ENCODE data around the gene UBE2D3. TPM values are rescaled to one million over a fixed set of nuclear protein-coding genes. Genes with fewer than 3 reads are reported as not detected.

UBE2D3 gene
- polyA plus RNA-seq, 1 donor from 2014 or later = 373 TPM

DNA sequence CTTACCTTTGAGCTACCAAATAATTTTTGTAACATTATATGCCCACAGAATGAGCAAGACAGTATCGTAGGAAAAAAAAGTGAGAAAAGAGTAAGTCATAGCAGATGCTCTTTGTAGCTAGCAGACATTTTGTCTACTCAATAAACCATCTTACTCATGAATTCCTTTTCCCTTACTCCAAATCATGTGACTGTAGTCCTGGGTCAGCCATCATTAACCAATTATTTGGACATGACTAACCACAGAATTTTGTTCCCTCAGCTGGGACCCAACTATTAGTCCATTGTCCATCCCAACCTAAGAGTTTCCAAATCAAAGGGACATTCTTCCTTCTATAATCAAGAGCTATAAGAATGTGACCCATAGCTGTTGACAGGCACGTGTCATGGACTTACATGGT, 11.4 kb downstream of the UBE2D3 start:
- Histone ChIP-seq H3K4me2 (ENCODE audit: low read length) (no peak overlapping the region), H4K20me1 (ENCODE audit: insufficient read depth) (peaks cover 14% of the 10 kb centered on the region), H3K27ac (ENCODE audit: low read length) (no peak overlapping the region), H3K36me3 (ENCODE audit: insufficient read depth, low read length) (no peaks in the 10 kb centered on the region), H3K27me3 (ENCODE audit: insufficient read depth, low read depth, low read length) (no peaks in the 10 kb centered on the region), H3K9ac (ENCODE audit: low read length) (no peak overlapping the region), H3K9me2 (ENCODE audit: insufficient read depth, low read length) (no peaks in the 10 kb centered on the region), H3F3A (ENCODE audit: insufficient read depth, low read length, poor library complexity, severe bottlenecking) (no peaks in the 10 kb centered on the region), H2AFZ (ENCODE audit: low read depth, low read length) (no peak overlapping the region), H3K4me3 (ENCODE audit: low read length) (no peak overlapping the region), H3K79me2 (replicated peaks; ENCODE audit: insufficient read depth, low read length) (peaks cover 98% of the 10 kb centered on the region), H3K9me3 (ENCODE audit: low read length) (no peaks in the 10 kb centered on the region)
- TF ChIP-seq EZH2 (IDR thresholded peaks at IDR 0.05; ENCODE audit: borderline replicate concordance, insufficient read depth, low read length, poor library complexity, severe bottlenecking) (no peak), RAD21 (conservative IDR thresholded peaks at IDR 0.05) (no peak), TAF1 (IDR thresholded peaks at IDR 0.05; ENCODE audit: low read depth) (no peak), POLR2AphosphoS5 (IDR thresholded peaks at IDR 0.05) (no peak), EP300 (conservative IDR thresholded peaks at IDR 0.05; ENCODE audit: poor library complexity, severe bottlenecking) (no peak), SMC3 (conservative IDR thresholded peaks at IDR 0.05; ENCODE audit: poor library complexity) (no peak), MXI1 (conservative IDR thresholded peaks at IDR 0.05; ENCODE audit: poor library complexity, severe bottlenecking) (no peak)
- TF ChIP-seq, protein P1, sequence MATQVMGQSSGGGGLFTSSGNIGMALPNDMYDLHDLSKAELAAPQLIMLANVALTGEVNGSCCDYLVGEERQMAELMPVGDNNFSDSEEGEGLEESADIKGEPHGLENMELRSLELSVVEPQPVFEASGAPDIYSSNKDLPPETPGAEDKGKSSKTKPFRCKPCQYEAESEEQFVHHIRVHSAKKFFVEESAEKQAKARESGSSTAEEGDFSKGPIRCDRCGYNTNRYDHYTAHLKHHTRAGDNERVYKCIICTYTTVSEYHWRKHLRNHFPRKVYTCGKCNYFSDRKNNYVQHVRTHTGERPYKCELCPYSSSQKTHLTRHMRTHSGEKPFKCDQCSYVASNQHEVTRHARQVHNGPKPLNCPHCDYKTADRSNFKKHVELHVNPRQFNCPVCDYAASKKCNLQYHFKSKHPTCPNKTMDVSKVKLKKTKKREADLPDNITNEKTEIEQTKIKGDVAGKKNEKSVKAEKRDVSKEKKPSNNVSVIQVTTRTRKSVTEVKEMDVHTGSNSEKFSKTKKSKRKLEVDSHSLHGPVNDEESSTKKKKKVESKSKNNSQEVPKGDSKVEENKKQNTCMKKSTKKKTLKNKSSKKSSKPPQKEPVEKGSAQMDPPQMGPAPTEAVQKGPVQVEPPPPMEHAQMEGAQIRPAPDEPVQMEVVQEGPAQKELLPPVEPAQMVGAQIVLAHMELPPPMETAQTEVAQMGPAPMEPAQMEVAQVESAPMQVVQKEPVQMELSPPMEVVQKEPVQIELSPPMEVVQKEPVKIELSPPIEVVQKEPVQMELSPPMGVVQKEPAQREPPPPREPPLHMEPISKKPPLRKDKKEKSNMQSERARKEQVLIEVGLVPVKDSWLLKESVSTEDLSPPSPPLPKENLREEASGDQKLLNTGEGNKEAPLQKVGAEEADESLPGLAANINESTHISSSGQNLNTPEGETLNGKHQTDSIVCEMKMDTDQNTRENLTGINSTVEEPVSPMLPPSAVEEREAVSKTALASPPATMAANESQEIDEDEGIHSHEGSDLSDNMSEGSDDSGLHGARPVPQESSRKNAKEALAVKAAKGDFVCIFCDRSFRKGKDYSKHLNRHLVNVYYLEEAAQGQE (IDR thresholded peaks at IDR 0.05; ENCODE audit: borderline replicate concordance) = no peak
- TF ChIP-seq, protein P2, sequence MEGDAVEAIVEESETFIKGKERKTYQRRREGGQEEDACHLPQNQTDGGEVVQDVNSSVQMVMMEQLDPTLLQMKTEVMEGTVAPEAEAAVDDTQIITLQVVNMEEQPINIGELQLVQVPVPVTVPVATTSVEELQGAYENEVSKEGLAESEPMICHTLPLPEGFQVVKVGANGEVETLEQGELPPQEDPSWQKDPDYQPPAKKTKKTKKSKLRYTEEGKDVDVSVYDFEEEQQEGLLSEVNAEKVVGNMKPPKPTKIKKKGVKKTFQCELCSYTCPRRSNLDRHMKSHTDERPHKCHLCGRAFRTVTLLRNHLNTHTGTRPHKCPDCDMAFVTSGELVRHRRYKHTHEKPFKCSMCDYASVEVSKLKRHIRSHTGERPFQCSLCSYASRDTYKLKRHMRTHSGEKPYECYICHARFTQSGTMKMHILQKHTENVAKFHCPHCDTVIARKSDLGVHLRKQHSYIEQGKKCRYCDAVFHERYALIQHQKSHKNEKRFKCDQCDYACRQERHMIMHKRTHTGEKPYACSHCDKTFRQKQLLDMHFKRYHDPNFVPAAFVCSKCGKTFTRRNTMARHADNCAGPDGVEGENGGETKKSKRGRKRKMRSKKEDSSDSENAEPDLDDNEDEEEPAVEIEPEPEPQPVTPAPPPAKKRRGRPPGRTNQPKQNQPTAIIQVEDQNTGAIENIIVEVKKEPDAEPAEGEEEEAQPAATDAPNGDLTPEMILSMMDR (IDR thresholded peaks at IDR 0.05; ENCODE audit: poor library complexity, severe bottlenecking) = no peak

DNA sequence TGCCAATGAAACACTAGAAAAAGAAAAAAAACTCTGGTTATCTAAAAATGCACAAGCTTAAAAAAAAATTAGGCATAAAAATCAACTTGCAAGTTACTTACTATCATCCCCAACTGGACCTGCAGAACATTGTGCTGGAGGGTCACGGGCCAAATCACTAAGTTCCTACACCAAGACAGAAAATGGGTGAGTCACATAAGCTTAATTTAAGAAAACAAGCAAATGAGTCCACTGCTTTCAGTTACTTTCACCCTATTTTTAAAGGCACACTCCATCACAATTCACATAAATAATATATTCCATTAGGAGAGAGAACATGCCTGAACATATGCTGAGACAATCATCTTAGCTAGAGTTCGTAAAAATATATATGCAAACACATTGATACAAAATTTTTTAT, 17.7 kb downstream of the UBE2D3 start:
- Histone ChIP-seq H3K4me2 (ENCODE audit: low read length) (no peak overlapping the region), H3K9me2 (ENCODE audit: insufficient read depth, low read length) (no peaks in the 10 kb centered on the region), H3K27ac (ENCODE audit: low read length) (no peak overlapping the region), H3K4me3 (ENCODE audit: low read length) (no peak overlapping the region), H2AFZ (ENCODE audit: low read depth, low read length) (no peak overlapping the region), H3K79me2 (replicated peaks; ENCODE audit: insufficient read depth, low read length) (peaks cover 72% of the 10 kb centered on the region), H3K27me3 (ENCODE audit: insufficient read depth, low read depth, low read length) (no peaks in the 10 kb centered on the region), H3K9me3 (ENCODE audit: low read length) (no peaks in the 10 kb centered on the region), H4K20me1 (ENCODE audit: insufficient read depth) (peaks cover 3% of the 10 kb centered on the region), H3K36me3 (ENCODE audit: insufficient read depth, low read length) (no peaks in the 10 kb centered on the region), H3F3A (ENCODE audit: insufficient read depth, low read length, poor library complexity, severe bottlenecking) (no peaks in the 10 kb centered on the region), H3K9ac (ENCODE audit: low read length) (no peak overlapping the region)
- no peak for TF ChIP-seq MXI1 (conservative IDR thresholded peaks at IDR 0.05; ENCODE audit: poor library complexity, severe bottlenecking)
- TF ChIP-seq EP300 (conservative IDR thresholded peaks at IDR 0.05; ENCODE audit: poor library complexity, severe bottlenecking) = no peak
- TF ChIP-seq, protein P2 (IDR thresholded peaks at IDR 0.05; ENCODE audit: poor library complexity, severe bottlenecking) = no peak
- no peak for TF ChIP-seq RAD21 (conservative IDR thresholded peaks at IDR 0.05)
- no peak for TF ChIP-seq EZH2 (IDR thresholded peaks at IDR 0.05; ENCODE audit: borderline replicate concordance, insufficient read depth, low read length, poor library complexity, severe bottlenecking)
- TF ChIP-seq TAF1 (IDR thresholded peaks at IDR 0.05; ENCODE audit: low read depth) = no peak
- TF ChIP-seq SMC3 (conservative IDR thresholded peaks at IDR 0.05; ENCODE audit: poor library complexity) = no peak
- TF ChIP-seq POLR2AphosphoS5 (IDR thresholded peaks at IDR 0.05) = no peak
- TF ChIP-seq, protein P1 (IDR thresholded peaks at IDR 0.05; ENCODE audit: borderline replicate concordance) = no peak

Measured in neural cell (in vitro differentiated cells).